ENCODE data around the gene GLRX2. TPM values are rescaled to one million over a fixed set of nuclear protein-coding genes. Genes with fewer than 3 reads are reported as not detected.

GLRX2 gene, protein sequence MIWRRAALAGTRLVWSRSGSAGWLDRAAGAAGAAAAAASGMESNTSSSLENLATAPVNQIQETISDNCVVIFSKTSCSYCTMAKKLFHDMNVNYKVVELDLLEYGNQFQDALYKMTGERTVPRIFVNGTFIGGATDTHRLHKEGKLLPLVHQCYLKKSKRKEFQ
- polyA plus RNA-seq, result 16.7 TPM
- long read RNA-seq, donor 1, partial matches to known transcripts, result 0 of 4 reads
- long read RNA-seq, donor 1, other reads (novel, unspliced or antisense), result 0 of 4 reads
- long read RNA-seq, donor 2, transcript GLRX2-201 (4 exons, 701 nt), result major isoform, 12 of 12 reads
- long read RNA-seq, donor 2, partial matches to known transcripts, result 0 of 12 reads
- long read RNA-seq, donor 2, other reads (novel, unspliced or antisense), result 0 of 12 reads
- long read RNA-seq, donor 3, result 0 reads
- long read RNA-seq, donor 4, result 0 reads
- long read RNA-seq, donor 5, transcript GLRX2-201 (4 exons, 701 nt), result major isoform, 5 of 23 reads
- long read RNA-seq, donor 5, partial matches to known transcripts, result 18 of 23 reads
- long read RNA-seq, donor 5, other reads (novel, unspliced or antisense), result 0 of 23 reads
- long read RNA-seq, donor 6, transcript GLRX2-201 (4 exons, 701 nt), result major isoform, 9 of 9 reads
- long read RNA-seq, donor 6, partial matches to known transcripts, result 0 of 9 reads
- long read RNA-seq, donor 6, other reads (novel, unspliced or antisense), result 0 of 9 reads
- long read RNA-seq, donor 7, partial matches to known transcripts, result 0 of 4 reads
- long read RNA-seq, donor 7, other reads (novel, unspliced or antisense), result 0 of 4 reads
- long read RNA-seq, donor 8, transcript GLRX2-201 (4 exons, 701 nt), result major isoform, 11 of 11 reads
- long read RNA-seq, donor 8, partial matches to known transcripts, result 0 of 11 reads
- long read RNA-seq, donor 8, other reads (novel, unspliced or antisense), result 0 of 11 reads
- long read RNA-seq, donor 9, transcript GLRX2-201 (4 exons, 701 nt), result major isoform, 9 of 9 reads
- long read RNA-seq, donor 9, partial matches to known transcripts, result 0 of 9 reads
- long read RNA-seq, donor 9, other reads (novel, unspliced or antisense), result 0 of 9 reads
- long read RNA-seq, donor 10, transcript GLRX2-201 (4 exons, 701 nt), result major isoform, 13 of 13 reads
- long read RNA-seq, donor 10, partial matches to known transcripts, result 0 of 13 reads
- long read RNA-seq, donor 10, other reads (novel, unspliced or antisense), result 0 of 13 reads
- long read RNA-seq, donor 11, transcript GLRX2-201 (4 exons, 701 nt), result major isoform, 8 of 8 reads
- long read RNA-seq, donor 11, partial matches to known transcripts, result 0 of 8 reads
- long read RNA-seq, donor 11, other reads (novel, unspliced or antisense), result 0 of 8 reads

DNA sequence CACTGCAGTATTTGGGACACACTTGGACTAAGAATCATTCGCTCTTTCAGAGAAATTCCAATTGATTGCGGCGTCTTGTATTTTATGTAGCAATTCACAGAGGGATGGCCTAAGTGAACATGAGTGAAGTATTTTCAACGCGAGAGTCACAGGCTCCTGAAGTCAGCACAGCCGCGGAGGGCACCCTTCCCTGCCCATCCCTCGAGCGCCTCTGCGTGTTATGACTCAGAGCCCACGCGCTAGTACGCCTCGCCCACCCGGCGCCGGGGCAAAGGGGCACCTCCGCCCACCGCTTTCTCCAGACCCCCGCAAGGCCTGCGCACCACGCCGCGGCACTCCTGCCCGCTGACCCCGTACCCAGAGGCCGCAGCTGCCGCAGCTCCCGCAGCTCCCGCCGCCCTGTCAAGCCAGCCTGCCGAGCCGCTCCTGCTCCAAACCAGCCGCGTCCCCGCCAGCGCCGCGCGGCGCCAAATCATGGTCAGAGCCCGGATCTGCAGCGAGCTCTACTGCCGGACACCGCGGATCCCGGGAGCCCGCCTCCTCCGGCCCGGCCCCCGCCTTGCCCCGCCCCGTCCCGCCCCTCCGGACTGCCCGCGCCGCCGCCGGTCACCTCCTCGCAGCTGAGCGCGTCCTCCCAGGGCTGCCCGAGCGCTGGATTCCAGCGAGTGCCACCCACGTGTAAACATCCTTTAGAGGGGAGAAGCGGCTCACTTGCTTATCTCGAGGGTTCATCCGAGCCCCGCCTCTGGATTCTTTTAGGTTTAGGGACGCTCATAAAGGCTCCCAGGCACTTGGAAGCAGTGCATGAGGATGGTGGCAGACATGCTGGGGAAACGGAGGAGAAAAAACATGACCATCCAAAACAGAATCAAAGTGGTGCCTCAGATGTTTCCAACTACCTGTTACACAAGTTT lies at the start of gene GLRX2:
Gene GLRX2, minus strand, starts transcription at position 508 of the 914 bp plus-strand sequence. Its CDS starts 32 bp downstream, at position 476.
- no peaks in the 10 kb centered on the region for H3K27me3 ChIP-seq (ENCODE audit: control insufficient read depth, insufficient read depth, low read length)
- peaks cover 3% of the 10 kb centered on the region for H3K36me3 ChIP-seq (ENCODE audit: control insufficient read depth, insufficient read depth, low read length)
- H3K9me3 ChIP-seq (ENCODE audit: control insufficient read depth, low read depth, low read length), result no peaks in the 10 kb centered on the region
- peak; percentile 77 to 90 for DNase-seq
- peaks cover 8% of the 10 kb centered on the region for H3K4me1 ChIP-seq (ENCODE audit: control insufficient read depth, insufficient read depth, low read length)
- WGBS (ENCODE audit: insufficient coverage, low lambda C conversion rate), result no CpG with 5 or more reads among the region's 73 CpGs
- peak within 1 kb of the TSS; percentile 84 for H3K4me3 ChIP-seq (ENCODE audit: low read length)
- peak within 1 kb of the TSS; percentile 96 for H3K27ac ChIP-seq (ENCODE audit: low read length)

DNA sequence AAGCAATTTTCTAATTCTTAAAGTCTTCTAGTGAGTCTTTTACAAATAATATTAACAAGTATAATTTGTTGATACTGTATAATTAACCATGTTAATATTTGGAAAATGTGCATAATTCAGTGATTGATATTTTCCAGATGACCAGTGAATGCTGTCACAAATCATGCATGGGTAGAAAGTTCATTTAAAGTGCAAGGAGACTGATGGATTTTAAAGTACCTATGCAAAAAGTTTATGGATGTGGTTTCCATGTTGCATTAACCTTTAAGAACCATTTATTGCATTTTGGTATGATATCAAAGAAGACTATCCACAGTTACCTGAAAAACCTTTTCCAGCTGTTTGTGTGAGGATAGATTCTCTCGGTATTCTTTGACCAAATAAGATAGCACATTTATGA lies 39.8 kb upstream of the GLRX2 start:
- DNase-seq, result no peak
- Histone ChIP-seq H3K4me1 (ENCODE audit: control insufficient read depth, insufficient read depth, low read length) (no peaks in the 10 kb centered on the region), H3K4me3 (ENCODE audit: low read length) (no peak overlapping the region), H3K27ac (ENCODE audit: low read length) (no peak overlapping the region), H3K27me3 (ENCODE audit: control insufficient read depth, insufficient read depth, low read length) (no peaks in the 10 kb centered on the region), H3K9me3 (ENCODE audit: control insufficient read depth, low read depth, low read length) (no peaks in the 10 kb centered on the region), H3K36me3 (ENCODE audit: control insufficient read depth, insufficient read depth, low read length) (peaks cover 47% of the 10 kb centered on the region)
- WGBS (ENCODE audit: insufficient coverage, low lambda C conversion rate), result 100% methylated on average over 1 of the region's 1 CpG

DNA sequence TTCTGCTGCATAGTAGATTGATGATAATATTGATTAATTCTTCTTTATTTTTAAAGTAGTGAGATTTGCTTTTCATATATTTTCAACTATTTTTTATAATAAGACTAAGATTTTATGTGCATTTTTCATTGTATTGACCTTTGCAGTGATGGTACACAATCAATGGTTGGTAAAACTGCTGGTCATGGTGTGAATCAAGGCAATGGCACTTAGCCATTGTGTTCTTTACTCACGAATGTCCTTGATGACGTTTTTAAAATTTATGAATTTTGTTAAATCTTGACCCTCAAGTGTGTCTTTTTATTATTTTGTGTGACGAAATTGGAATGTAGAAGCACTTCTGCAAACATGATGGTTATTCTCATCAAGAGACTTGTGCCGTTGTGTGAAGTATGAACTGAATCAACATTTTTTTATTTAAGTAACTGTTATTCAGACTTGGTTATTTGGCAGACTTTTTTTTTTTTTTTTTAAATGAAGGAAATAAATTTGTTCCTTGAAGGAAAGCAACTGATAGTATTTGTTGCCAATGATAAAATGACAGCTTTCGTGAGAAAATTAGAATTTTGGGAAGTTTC lies 39.2 kb upstream of the GLRX2 start:
- Histone ChIP-seq H3K4me1 (ENCODE audit: control insufficient read depth, insufficient read depth, low read length) (no peaks in the 10 kb centered on the region), H3K9me3 (ENCODE audit: control insufficient read depth, low read depth, low read length) (no peaks in the 10 kb centered on the region), H3K36me3 (ENCODE audit: control insufficient read depth, insufficient read depth, low read length) (peaks cover 50% of the 10 kb centered on the region), H3K4me3 (ENCODE audit: low read length) (no peak overlapping the region), H3K27me3 (ENCODE audit: control insufficient read depth, insufficient read depth, low read length) (no peaks in the 10 kb centered on the region), H3K27ac (ENCODE audit: low read length) (no peak overlapping the region)
- no peak for DNase-seq
- no CpG with 5 or more reads among the region's 5 CpGs for WGBS (ENCODE audit: insufficient coverage, low lambda C conversion rate)

DNA sequence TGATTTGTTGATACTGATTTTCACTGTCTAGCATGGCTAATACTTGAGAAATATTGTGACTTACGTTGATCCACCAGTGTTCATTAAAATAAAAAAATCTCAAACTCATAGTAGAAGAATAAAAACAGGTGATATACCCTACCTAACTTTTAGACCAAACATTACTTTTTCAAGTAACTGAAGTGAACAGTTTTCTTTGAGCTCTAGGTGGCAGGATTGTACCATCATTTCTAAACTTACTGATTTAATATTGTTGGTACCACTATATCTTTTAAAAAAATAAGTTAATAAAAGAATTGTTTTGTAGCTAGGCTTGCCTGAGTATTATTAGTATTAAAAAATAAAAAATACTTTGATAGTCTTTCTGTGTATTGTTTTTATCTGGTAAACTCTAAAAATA lies 38.1 kb upstream of the GLRX2 start:
- H3K36me3 ChIP-seq (ENCODE audit: control insufficient read depth, insufficient read depth, low read length), result peaks cover 46% of the 10 kb centered on the region
- no peak overlapping the region for H3K4me3 ChIP-seq (ENCODE audit: low read length)
- H3K4me1 ChIP-seq (ENCODE audit: control insufficient read depth, insufficient read depth, low read length), result no peaks in the 10 kb centered on the region
- no peak overlapping the region for H3K27ac ChIP-seq (ENCODE audit: low read length)
- no peak for DNase-seq
- no peaks in the 10 kb centered on the region for H3K27me3 ChIP-seq (ENCODE audit: control insufficient read depth, insufficient read depth, low read length)
- H3K9me3 ChIP-seq (ENCODE audit: control insufficient read depth, low read depth, low read length), result no peaks in the 10 kb centered on the region
- WGBS (ENCODE audit: insufficient coverage, low lambda C conversion rate), result no CpG with 5 or more reads among the region's 1 CpG

DNA sequence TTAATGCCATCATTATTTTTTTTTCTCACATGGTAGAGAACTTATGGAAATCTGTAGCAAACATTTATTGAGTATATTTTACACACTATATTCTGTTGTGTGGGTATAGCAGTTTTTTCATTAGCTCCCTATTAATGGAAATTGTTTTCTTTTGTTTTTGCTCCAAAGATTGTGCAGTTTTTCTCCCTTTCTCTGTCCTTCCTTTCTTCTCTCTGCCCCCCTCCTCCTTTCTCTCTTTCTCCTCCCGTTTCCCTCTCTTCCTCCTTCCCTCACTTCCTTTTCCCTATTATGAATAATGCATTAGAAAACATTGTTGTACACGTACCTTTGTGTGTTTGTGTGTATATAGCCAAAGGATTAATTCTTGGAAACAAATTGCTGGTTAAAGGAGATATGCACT lies 37.2 kb upstream of the GLRX2 start:
- Histone ChIP-seq H3K27me3 (ENCODE audit: control insufficient read depth, insufficient read depth, low read length) (no peaks in the 10 kb centered on the region), H3K4me1 (ENCODE audit: control insufficient read depth, insufficient read depth, low read length) (no peaks in the 10 kb centered on the region), H3K36me3 (ENCODE audit: control insufficient read depth, insufficient read depth, low read length) (peaks cover 46% of the 10 kb centered on the region), H3K4me3 (ENCODE audit: low read length) (no peak overlapping the region), H3K27ac (ENCODE audit: low read length) (no peak overlapping the region), H3K9me3 (ENCODE audit: control insufficient read depth, low read depth, low read length) (no peaks in the 10 kb centered on the region)
- DNase-seq, result no peak
- 100% methylated on average over 2 of the region's 2 CpGs for WGBS (ENCODE audit: insufficient coverage, low lambda C conversion rate)

DNA sequence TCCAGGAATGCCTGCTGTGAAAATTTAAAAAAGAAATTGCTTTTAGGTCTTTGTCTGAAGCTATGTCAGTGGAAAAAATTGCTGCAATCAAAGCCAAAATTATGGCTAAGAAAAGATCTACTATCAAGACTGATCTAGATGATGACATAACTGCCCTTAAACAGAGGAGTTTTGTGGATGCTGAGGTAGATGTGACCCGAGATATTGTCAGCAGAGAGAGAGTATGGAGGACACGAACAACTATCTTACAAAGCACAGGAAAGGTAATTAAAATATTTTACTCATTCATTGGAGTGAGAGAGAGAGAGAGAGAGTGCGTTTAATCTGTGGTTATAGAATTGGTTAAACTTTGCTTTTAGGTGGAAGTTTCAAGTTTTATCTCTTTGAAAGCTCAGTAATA lies 36.6 kb upstream of the GLRX2 start:
- H3K27ac ChIP-seq (ENCODE audit: low read length), result no peak overlapping the region
- no peak overlapping the region for H3K4me3 ChIP-seq (ENCODE audit: low read length)
- H3K9me3 ChIP-seq (ENCODE audit: control insufficient read depth, low read depth, low read length), result no peaks in the 10 kb centered on the region
- H3K27me3 ChIP-seq (ENCODE audit: control insufficient read depth, insufficient read depth, low read length), result no peaks in the 10 kb centered on the region
- WGBS (ENCODE audit: insufficient coverage, low lambda C conversion rate), result 77% methylated on average over 3 of the region's 3 CpGs
- no peaks in the 10 kb centered on the region for H3K4me1 ChIP-seq (ENCODE audit: control insufficient read depth, insufficient read depth, low read length)
- H3K36me3 ChIP-seq (ENCODE audit: control insufficient read depth, insufficient read depth, low read length), result peaks cover 44% of the 10 kb centered on the region
- DNase-seq, result no peak

DNA sequence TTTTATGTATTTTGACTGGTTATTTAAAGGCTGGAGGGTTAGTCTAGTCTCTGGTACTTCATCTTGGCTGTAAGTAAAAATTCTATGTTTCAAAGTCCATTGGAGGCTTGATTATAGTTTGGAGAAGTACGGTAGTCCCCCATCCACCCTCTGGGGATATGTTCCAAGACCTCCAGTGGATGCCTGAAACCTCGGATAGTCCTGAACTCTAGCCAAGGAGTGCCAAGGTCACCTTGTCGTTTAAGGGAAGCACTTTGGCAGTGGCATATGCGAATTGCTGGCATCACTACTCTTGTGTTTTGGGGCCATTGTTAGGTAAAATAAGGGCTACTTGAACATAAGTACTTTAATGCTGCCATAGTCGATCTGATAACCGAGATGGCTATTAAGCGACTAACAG lies 35.0 kb upstream of the GLRX2 start:
- no peaks in the 10 kb centered on the region for H3K27me3 ChIP-seq (ENCODE audit: control insufficient read depth, insufficient read depth, low read length)
- H3K4me1 ChIP-seq (ENCODE audit: control insufficient read depth, insufficient read depth, low read length), result no peaks in the 10 kb centered on the region
- no peak for DNase-seq
- no peak overlapping the region for H3K4me3 ChIP-seq (ENCODE audit: low read length)
- WGBS (ENCODE audit: insufficient coverage, low lambda C conversion rate), result 92% methylated on average over 2 of the region's 7 CpGs
- H3K9me3 ChIP-seq (ENCODE audit: control insufficient read depth, low read depth, low read length), result no peaks in the 10 kb centered on the region
- H3K27ac ChIP-seq (ENCODE audit: low read length), result no peak overlapping the region
- peaks cover 44% of the 10 kb centered on the region for H3K36me3 ChIP-seq (ENCODE audit: control insufficient read depth, insufficient read depth, low read length)

DNA sequence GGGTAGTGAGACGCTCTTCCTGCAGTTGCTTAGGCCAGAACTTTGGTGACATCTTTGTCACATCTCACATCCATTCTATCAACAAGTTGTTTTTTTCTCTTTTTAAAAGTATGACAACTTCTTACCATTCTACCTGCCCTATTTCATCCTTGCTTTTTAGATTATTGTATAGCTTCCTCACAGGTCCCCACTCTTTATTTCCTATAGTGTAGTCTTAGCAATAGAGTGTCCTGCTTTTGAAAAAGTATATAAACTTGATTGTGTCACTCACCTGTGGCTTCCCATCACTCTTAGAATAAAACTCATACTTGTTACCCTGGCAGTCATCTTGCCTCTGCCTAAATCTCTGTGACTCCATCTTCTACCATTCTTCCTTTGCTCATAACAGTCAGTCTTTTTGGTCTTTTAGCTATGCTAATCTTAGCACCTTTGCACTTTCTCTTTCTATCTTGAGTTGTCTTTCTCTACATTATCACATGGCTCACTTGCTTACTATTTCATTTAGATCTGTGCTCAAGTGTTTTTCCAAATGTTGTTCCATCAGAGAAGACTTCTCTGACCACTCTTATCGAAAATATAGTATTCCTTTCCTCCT lies 26.1 kb upstream of the GLRX2 start:
- Histone ChIP-seq H3K27me3 (ENCODE audit: control insufficient read depth, insufficient read depth, low read length) (no peaks in the 10 kb centered on the region), H3K9me3 (ENCODE audit: control insufficient read depth, low read depth, low read length) (no peaks in the 10 kb centered on the region), H3K4me1 (ENCODE audit: control insufficient read depth, insufficient read depth, low read length) (no peaks in the 10 kb centered on the region), H3K4me3 (ENCODE audit: low read length) (no peak overlapping the region), H3K36me3 (ENCODE audit: control insufficient read depth, insufficient read depth, low read length) (peaks cover 34% of the 10 kb centered on the region), H3K27ac (ENCODE audit: low read length) (no peak overlapping the region)
- 100% methylated on average over 2 of the region's 2 CpGs for WGBS (ENCODE audit: insufficient coverage, low lambda C conversion rate)
- no peak for DNase-seq

DNA sequence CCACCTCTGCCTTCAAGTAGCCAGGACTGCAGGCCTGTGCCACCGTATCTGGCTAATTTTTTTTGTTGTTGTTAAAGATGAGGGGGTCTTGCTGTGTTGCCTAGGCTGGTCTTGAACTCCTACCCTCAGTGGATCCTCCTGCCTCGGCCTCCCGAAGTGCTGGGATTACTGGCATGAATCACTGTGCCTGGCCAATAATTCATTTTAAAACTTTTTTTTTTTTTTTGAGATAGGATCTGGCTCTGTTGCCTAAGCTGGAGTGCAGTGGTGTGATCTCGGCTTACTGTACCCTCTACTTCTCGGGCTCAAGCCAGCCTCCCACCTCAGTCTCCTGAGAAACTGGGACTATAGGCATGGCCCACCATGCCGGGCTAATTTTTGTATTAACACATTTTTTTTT lies 20.2 kb upstream of the GLRX2 start:
- Histone ChIP-seq H3K27ac (ENCODE audit: low read length) (no peak overlapping the region), H3K4me1 (ENCODE audit: control insufficient read depth, insufficient read depth, low read length) (peaks cover 6% of the 10 kb centered on the region), H3K9me3 (ENCODE audit: control insufficient read depth, low read depth, low read length) (no peaks in the 10 kb centered on the region), H3K36me3 (ENCODE audit: control insufficient read depth, insufficient read depth, low read length) (peaks cover 22% of the 10 kb centered on the region), H3K27me3 (ENCODE audit: control insufficient read depth, insufficient read depth, low read length) (no peaks in the 10 kb centered on the region), H3K4me3 (ENCODE audit: low read length) (no peak overlapping the region)
- no peak for DNase-seq
- no CpG with 5 or more reads among the region's 6 CpGs for WGBS (ENCODE audit: insufficient coverage, low lambda C conversion rate)

All from large intestine (tissue), 12 donors.